Measurements from ENCODE around the gene NUDT15.

NUDT15 gene

GRCh38 chr13:48040896-48041295, 3.4 kb downstream of the NUDT15 start:
- peaks cover 4% of the 10 kb centered on the region for H3K4me1 ChIP-seq (ENCODE audit: low read depth, poor library complexity, severe bottlenecking)
- no peaks in the 10 kb centered on the region for H3K27me3 ChIP-seq (ENCODE audit: insufficient read depth, low read depth)
- no peak overlapping the region for H2AFZ ChIP-seq (ENCODE audit: low read depth)
- no peak overlapping the region for H3K4me2 ChIP-seq
- H3K4me3 ChIP-seq (IDR thresholded peaks at IDR 0.05; ENCODE audit: insufficient read depth, low read depth, low read length): no peak overlapping the region
- no peak for TF ChIP-seq CTCF (conservative IDR thresholded peaks at IDR 0.05; ENCODE audit: low read depth, low read length)
- no peaks in the 10 kb centered on the region for H3K36me3 ChIP-seq (ENCODE audit: insufficient read depth)
- H3K79me2 ChIP-seq (ENCODE audit: insufficient read depth, low read depth): no peaks in the 10 kb centered on the region
- H3K9ac ChIP-seq: no peak overlapping the region
- no peaks in the 10 kb centered on the region for H4K20me1 ChIP-seq (ENCODE audit: insufficient read depth)
- H3K27ac ChIP-seq: no peak overlapping the region

GRCh38 chr13:48042894-48043293, 5.4 kb downstream of the NUDT15 start:
- Histone ChIP-seq H3K4me3 (IDR thresholded peaks at IDR 0.05; ENCODE audit: insufficient read depth, low read depth, low read length) (no peak overlapping the region), H3K79me2 (ENCODE audit: insufficient read depth, low read depth) (no peaks in the 10 kb centered on the region), H3K27ac (no peak overlapping the region), H4K20me1 (ENCODE audit: insufficient read depth) (no peaks in the 10 kb centered on the region), H2AFZ (ENCODE audit: low read depth) (no peak overlapping the region), H3K4me2 (no peak overlapping the region), H3K4me1 (ENCODE audit: low read depth, poor library complexity, severe bottlenecking) (peaks cover 4% of the 10 kb centered on the region), H3K27me3 (ENCODE audit: insufficient read depth, low read depth) (no peaks in the 10 kb centered on the region), H3K36me3 (ENCODE audit: insufficient read depth) (no peaks in the 10 kb centered on the region), H3K9ac (no peak overlapping the region)
- no peak for TF ChIP-seq CTCF (conservative IDR thresholded peaks at IDR 0.05; ENCODE audit: low read depth, low read length)

- H2AFZ ChIP-seq (ENCODE audit: low read depth): no peak overlapping the region
- TF ChIP-seq CTCF (conservative IDR thresholded peaks at IDR 0.05; ENCODE audit: low read depth, low read length): no peak
- H3K36me3 ChIP-seq (ENCODE audit: insufficient read depth): no peaks in the 10 kb centered on the region
- H3K4me3 ChIP-seq (IDR thresholded peaks at IDR 0.05; ENCODE audit: insufficient read depth, low read depth, low read length): no peak overlapping the region
- H3K4me1 ChIP-seq (ENCODE audit: low read depth, poor library complexity, severe bottlenecking): peaks cover 1% of the 10 kb centered on the region
- no peak overlapping the region for H3K9ac ChIP-seq
- H3K4me2 ChIP-seq: no peak overlapping the region
- H3K27ac ChIP-seq: no peak overlapping the region
- no peaks in the 10 kb centered on the region for H3K27me3 ChIP-seq (ENCODE audit: insufficient read depth, low read depth)
- H4K20me1 ChIP-seq (ENCODE audit: insufficient read depth): no peaks in the 10 kb centered on the region
- H3K79me2 ChIP-seq (ENCODE audit: insufficient read depth, low read depth): no peaks in the 10 kb centered on the region
These were observed 6.4 kb downstream of the NUDT15 start for GRCh38 chr13:48043789-48044503.

- Histone ChIP-seq H3K27ac (no peak overlapping the region), H3K79me2 (ENCODE audit: insufficient read depth, low read depth) (no peaks in the 10 kb centered on the region), H3K27me3 (ENCODE audit: insufficient read depth, low read depth) (no peaks in the 10 kb centered on the region), H3K9ac (no peak overlapping the region), H3K4me1 (ENCODE audit: low read depth, poor library complexity, severe bottlenecking) (no peaks in the 10 kb centered on the region), H3K4me2 (no peak overlapping the region), H3K36me3 (ENCODE audit: insufficient read depth) (no peaks in the 10 kb centered on the region), H3K4me3 (IDR thresholded peaks at IDR 0.05; ENCODE audit: insufficient read depth, low read depth, low read length) (no peak overlapping the region), H4K20me1 (ENCODE audit: insufficient read depth) (no peaks in the 10 kb centered on the region), H2AFZ (ENCODE audit: low read depth) (no peak overlapping the region)
- no peak for TF ChIP-seq CTCF (conservative IDR thresholded peaks at IDR 0.05; ENCODE audit: low read depth, low read length)
These were observed 13.0 kb downstream of the NUDT15 start for GRCh38 chr13:48050550-48050949.

Measured in KMS-11 (cell line).